WERI-Rb-1 (cell line): Measurements from ENCODE around the gene IRX5.

Source experiments
- DNase-seq: peaks from one replicate; pipeline ENCODE4 v3.0.0-alpha.2; 2020
- H3K27ac ChIP-seq: fragments of 250-450 bp; sonication (Bioruptor Pico); 2 replicates; pipeline ENCODE4 v1.5.1; 2020; ENCODE audit warnings: mild to moderate bottlenecking, moderate library complexity
- H3K27me3 ChIP-seq: fragments of 250-450 bp; sonication (Bioruptor Pico); 2 replicates; pipeline ENCODE4 v1.5.1; 2021; ENCODE audit warnings: mild to moderate bottlenecking, low read depth, moderate library complexity; ENCODE audit not compliant: insufficient read depth, severe bottlenecking
- H3K36me3 ChIP-seq: fragments of 250-450 bp; sonication (Bioruptor Pico); 2 replicates; pipeline ENCODE4 v1.5.1; 2020; ENCODE audit warnings: mild to moderate bottlenecking, moderate library complexity
- H3K4me3 ChIP-seq: 2 replicates; pipeline ENCODE4 v1.5.1; 2011; ENCODE audit warnings: low read depth, mild to moderate bottlenecking, control low read depth, low read length
- H3K9me3 ChIP-seq: fragments of 250-450 bp; sonication (Bioruptor Pico); 2 replicates; pipeline ENCODE4 v1.5.1; 2021; ENCODE audit warnings: mild to moderate bottlenecking, moderate library complexity; ENCODE audit not compliant: severe bottlenecking
- TF ChIP-seq, protein P1 (sequence below): IDR thresholded peaks from 2 replicates; pipeline ENCODE4 v1.5.1; 2011; ENCODE audit warnings: low read depth, mild to moderate bottlenecking, control low read depth, inconsistent platforms, low read length

The IRX5 gene

GRCh38 chr16:54927125-54928015, 3.3 kb upstream of the IRX5 start:
- no peak for DNase-seq
- Histone ChIP-seq H3K27me3 (peaks cover 9% of the 10 kb centered on the region), H3K27ac (peak overlapping the region; percentile 96), H3K36me3 (peaks cover 8% of the 10 kb centered on the region), H3K4me3 (peak overlapping the region; percentile 59), H3K9me3 (peaks cover 2% of the 10 kb centered on the region)
- TF ChIP-seq, protein P1, sequence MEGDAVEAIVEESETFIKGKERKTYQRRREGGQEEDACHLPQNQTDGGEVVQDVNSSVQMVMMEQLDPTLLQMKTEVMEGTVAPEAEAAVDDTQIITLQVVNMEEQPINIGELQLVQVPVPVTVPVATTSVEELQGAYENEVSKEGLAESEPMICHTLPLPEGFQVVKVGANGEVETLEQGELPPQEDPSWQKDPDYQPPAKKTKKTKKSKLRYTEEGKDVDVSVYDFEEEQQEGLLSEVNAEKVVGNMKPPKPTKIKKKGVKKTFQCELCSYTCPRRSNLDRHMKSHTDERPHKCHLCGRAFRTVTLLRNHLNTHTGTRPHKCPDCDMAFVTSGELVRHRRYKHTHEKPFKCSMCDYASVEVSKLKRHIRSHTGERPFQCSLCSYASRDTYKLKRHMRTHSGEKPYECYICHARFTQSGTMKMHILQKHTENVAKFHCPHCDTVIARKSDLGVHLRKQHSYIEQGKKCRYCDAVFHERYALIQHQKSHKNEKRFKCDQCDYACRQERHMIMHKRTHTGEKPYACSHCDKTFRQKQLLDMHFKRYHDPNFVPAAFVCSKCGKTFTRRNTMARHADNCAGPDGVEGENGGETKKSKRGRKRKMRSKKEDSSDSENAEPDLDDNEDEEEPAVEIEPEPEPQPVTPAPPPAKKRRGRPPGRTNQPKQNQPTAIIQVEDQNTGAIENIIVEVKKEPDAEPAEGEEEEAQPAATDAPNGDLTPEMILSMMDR = no peak

- TF ChIP-seq, protein P1 = no peak
- no peak for DNase-seq
- Histone ChIP-seq H3K36me3 (peaks cover 6% of the 10 kb centered on the region), H3K27me3 (peaks cover 12% of the 10 kb centered on the region), H3K9me3 (peaks cover 7% of the 10 kb centered on the region), H3K27ac (peak overlapping the region; percentile 96), H3K4me3 (peak overlapping the region; percentile 59)
These were observed 2.7 kb upstream of the IRX5 start for GRCh38 chr16:54928016-54928356.

DNA sequence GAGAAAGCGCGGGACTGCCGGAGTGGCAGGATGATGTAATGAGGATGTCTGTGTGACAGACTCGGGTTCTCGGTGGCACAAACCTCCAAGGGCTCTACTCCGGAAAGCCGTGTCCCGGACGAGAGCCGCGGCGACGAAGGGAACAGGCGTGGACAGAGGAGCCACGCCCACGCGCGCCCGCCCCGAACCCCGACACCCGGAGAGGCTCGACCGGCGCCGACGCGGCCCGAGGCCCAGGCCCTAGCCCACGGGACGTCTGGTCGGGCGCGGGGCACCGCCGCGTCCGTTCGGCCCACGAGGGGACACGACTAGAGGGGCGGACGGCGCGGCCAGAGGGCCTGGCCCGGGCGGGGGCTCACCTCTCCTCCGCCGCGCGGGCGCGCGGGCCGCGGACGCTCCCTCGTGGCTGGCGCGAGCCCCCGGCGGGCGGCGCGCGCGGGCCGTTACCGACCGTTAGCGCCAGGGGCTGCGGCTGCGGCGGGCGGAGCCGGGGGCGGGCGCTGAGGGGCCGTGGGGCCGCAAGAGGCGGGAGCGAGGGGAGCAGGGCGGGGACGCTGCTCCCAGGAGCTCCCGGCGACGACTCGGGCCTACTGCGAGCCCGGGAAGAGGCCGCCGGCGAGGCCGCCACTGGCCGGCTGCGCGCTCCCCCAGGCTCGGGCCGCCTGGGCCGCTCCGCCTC, 2.1 kb upstream of the IRX5 start:
- H3K9me3 ChIP-seq = peaks cover 7% of the 10 kb centered on the region
- peak overlapping the region; percentile 96 for H3K27ac ChIP-seq
- H3K27me3 ChIP-seq = peaks cover 12% of the 10 kb centered on the region
- TF ChIP-seq, protein P1 = no peak
- peaks cover under 1% of the 10 kb centered on the region; the same call in 1 of the 2 replicates for H3K36me3 ChIP-seq
- DNase-seq = peak; percentile 59
- peak overlapping the region; percentile 59 for H3K4me3 ChIP-seq

DNA sequence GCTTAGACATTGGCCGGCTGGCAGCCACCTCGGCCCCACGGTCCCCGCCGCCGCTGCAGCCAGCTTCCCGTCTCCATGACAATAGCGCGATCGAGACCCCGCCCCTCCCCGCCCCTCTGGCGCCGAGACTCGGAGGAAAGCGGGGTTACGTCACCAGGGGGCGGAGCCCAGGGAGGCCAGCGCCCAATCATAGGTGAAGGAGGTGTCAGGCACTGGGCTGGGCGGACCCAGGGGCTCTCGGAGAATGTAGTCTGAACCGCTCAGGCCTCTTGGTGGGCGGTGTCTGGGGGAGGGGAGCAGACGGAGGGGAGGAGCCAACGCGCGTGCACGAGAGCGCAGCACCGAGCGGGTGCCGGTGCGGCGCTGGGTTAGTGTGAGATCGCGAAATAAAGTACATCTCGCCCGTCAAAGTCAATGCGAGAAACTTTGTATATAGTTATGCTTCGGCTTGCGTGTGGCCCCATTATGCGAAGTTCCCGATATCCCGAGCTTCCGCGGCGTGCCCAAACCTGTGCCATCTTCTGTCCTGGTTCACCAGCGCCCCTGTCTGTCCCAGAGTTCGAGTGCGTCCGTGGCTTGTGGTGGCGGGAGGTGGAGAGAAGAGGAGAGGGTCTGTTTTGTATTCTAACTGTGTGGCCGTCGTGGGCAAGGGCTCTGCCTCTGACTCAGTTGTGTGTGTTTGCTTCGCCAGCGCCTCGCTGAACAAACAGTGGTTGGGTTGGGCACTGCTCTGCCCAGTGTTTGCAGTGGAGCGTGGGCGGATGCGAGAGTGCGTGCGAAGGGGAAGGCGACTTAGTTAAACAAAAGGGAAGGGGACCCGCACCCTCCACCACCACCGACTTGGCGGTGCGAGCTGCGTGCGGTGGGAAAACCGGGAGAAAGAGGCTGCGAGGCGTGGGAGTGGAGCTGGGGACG, 1.3 kb upstream of the IRX5 start:
- H3K27ac ChIP-seq = peak overlapping the region; percentile 96

DNA sequence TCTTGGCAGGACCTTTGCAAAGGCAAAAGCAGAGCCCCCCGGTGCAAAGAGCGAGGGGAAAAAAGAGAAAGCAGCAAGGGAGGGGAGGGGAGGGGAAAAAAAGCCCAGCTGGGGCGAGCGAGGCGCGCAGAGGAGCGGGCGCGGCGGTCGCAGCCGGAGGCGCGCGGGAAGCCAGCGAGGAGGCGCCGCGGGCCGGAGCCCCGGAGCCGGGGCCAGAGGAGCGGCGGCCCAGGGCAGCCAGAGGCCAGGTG, 129 bp downstream of the IRX5 start:
- TF ChIP-seq, protein P1 = no peak
- Histone ChIP-seq H3K27ac (no peak overlapping the region; the same call in 1 of the 2 replicates), H3K27me3 (peaks cover 28% of the 10 kb centered on the region), H3K9me3 (peaks cover 7% of the 10 kb centered on the region), H3K36me3 (no peaks in the 10 kb centered on the region), H3K4me3 (peak overlapping the region; percentile 59)
- no peak for DNase-seq

More for the DNA sequence above, 1.3 kb upstream of the IRX5 start:
- peaks cover 7% of the 10 kb centered on the region for H3K9me3 ChIP-seq
- peak overlapping the region; percentile 59 for H3K4me3 ChIP-seq
- H3K27me3 ChIP-seq = peaks cover 14% of the 10 kb centered on the region
- TF ChIP-seq, protein P1 = peak; percentile 42; the same call in 1 of the 2 replicates
- H3K36me3 ChIP-seq = no peaks in the 10 kb centered on the region
- peak; percentile 99 for DNase-seq
